Tibial nerve (tissue), 4 donors: ENCODE measurements around the gene NLRP1.

Experiments used
- CTCF ChIP-seq, 5 experiments: fragments of 200-600 bp in 3 of 5; fragments of 450-650 bp in 2 of 5; sonication (generic) in 3 of 5; IDR thresholded peaks; one replicate each; pipeline ENCODE4 v1.5.1; 2016 to 2019; ENCODE audit warnings: antibody characterized with exemption in 5 of 5, mild to moderate bottlenecking in 3 of 5, moderate library complexity in 2 of 5
- EP300 ChIP-seq, 2 donors: sonication (generic); formaldehyde crosslinking; IDR thresholded peaks; one replicate each; pipeline ENCODE4 v1.6.1; 2017; ENCODE audit warnings: antibody characterized with exemption in 2 of 2, mild to moderate bottlenecking in 1 of 2
- POLR2A ChIP-seq, 2 donors: fragments of 450-650 bp; IDR thresholded peaks; one replicate each; pipeline ENCODE4 v1.6.1; 2017; ENCODE audit warnings: antibody characterized with exemption in 2 of 2, mild to moderate bottlenecking in 2 of 2, moderate library complexity in 2 of 2

GRCh38 chr17:5580969-5581368, 3.3 kb downstream of the NLRP1 start:
- TF ChIP-seq CTCF (IDR thresholded peaks at IDR 0.05) = no peak
- TF ChIP-seq EP300 (IDR thresholded peaks at IDR 0.05) = no peak
- TF ChIP-seq POLR2A (IDR thresholded peaks at IDR 0.05) = no peak
